Measurements from ENCODE around the gene TOLLIP. TPM values are rescaled to one million over a fixed set of nuclear protein-coding genes. Genes with fewer than 3 reads are reported as not detected.
"Not testable (repeated sequence)": the region's sequence is repeated elsewhere in the genome, so short reads cannot be mapped to it uniquely, and the experiment has no call there.

The TOLLIP gene
- total RNA-seq, 2 donors from 2014 or later = 62.8 to 63.7 TPM

DNA sequence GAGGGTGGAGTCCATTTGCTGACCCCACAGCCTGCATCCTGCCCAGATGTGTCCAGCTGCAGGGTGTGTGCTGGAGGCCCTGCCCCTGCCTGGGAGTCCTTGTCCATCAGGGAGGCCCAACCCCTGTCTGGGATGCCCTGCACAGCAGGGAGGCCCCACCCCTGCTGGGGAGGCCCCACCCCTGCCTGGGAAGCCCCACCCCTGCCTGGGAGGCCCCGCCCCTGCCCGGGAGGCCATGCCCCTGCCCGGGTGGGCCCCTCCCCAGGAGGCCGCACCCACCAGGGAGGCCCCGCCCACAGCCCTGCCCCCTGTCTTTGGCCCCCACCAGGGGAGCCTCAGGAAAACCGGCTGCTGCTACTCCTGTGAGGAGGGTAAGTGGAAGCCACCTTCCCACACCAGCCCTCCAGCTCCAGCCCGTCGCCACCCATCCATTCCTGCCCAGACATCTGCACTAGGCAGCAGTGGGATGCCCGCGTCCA lies 49.4 kb downstream of the TOLLIP start:
- DNase-seq (peak; percentile 73 to 75), ATAC-seq (peak; percentile 70)
- intact Hi-C loops (cut with DNase I, micrococcal nuclease) = no loop called here

DNA sequence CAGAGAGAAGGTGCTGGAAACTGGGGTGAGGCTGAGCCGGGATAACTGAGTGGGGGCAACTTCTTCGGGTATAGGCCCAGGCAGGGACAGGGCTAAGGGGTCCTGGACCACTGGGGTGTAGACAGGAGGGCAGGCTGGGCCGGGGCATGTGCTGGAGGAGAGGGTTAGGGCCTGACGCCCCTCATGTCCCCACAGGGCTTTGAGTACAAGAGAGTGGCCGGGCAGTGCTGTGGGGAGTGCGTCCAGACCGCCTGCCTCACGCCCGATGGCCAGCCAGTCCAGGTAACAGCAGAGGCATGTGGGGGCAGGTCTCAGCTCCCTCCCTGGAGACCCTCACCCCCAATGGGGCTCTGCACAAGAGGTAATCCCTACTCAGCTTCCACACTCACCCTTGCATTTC lies 49.9 kb downstream of the TOLLIP start:
- intact Hi-C loops (cut with DNase I, micrococcal nuclease) = no loop called here
- ATAC-seq = no peak
- DNase-seq = no peak

- DNase-seq = no peak
- no peak for ATAC-seq
- intact Hi-C loops (cut with DNase I, micrococcal nuclease) = no loop called here
Observed at GRCh38 chr11:1259076-1259461, 50.4 kb downstream of the TOLLIP start.

GRCh38 chr11:1258401-1259075 lies 50.9 kb downstream of the TOLLIP start:
- intact Hi-C loops (cut with DNase I, micrococcal nuclease) = no loop called here
- DNase-seq (no peak), ATAC-seq (no peak)

DNA sequence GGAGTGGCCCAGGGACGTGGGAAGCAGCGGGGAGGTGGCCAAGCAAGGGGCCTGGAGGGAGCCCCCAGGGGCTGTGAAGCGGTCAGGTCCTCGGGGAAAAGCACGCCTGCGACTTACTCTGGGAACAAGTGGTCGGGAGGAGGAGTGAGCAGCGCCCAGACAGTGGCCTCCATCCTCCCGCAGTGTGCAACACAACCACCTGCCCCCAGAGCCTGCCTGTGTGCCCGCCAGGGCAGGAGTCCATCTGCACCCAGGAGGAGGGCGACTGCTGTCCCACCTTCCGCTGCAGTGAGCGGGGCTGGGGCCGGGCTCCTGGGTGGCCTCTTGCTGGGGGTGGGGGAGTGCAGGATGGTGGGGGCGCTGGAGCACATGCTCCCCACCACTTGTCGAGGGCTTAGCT lies 51.5 kb downstream of the TOLLIP start:
- intact Hi-C loops (cut with DNase I, micrococcal nuclease) = no loop called here
- DNase-seq (no peak), ATAC-seq (no peak)

GRCh38 chr11:1257366-1257765 lies 52.1 kb downstream of the TOLLIP start:
- ATAC-seq = no peak
- DNase-seq = no peak
- intact Hi-C loops (cut with DNase I, micrococcal nuclease) = no loop called here

DNA sequence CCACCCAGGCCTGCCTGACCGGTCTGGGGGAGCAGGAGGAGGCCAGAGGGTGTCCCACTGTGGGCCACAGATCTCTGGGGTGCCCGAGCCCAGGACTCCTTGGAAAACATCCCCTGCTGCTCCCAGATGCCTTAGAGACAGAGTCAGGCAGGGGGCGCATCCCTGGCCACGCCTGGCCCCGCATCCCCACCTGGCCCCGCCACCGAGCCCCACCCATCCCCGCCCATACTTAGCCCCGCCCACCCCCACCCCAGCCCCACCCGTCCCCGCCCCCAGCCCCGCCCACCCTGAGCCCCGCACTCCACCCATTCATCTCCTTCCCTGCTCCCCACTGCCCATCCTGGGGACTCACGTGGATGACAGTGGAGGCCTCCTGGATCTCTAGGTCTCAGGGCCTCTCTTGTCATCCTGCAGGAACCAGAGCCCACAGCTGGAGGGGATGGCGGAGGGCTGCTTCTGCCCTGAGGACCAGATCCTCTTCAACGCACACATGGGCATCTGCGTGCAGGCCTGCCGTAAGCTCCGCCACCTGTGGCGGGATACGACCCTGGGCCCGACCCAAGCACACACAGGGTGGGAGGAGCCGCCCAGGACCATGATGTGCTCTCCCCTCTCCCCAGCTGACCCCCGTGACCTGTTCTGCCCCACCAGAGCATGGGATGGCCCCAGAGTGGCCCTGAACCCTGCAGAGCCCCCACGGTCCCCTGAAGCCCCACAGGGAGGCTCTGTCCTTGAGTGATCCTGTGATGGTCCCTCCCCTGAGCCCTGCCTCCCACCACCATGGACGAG lies 53.0 kb downstream of the TOLLIP start:
- DNase-seq = no peak

GRCh38 chr11:1255151-1255550 lies 54.3 kb downstream of the TOLLIP start:
- DNase-seq (no peak), ATAC-seq (no peak)
- intact Hi-C loops (cut with DNase I, micrococcal nuclease) = no loop called here

More for the DNA sequence above, 53.0 kb downstream of the TOLLIP start:
- ATAC-seq = no peak
- intact Hi-C loops (cut with DNase I, micrococcal nuclease) = no loop called here

GRCh38 chr11:1254733-1255132 lies 54.7 kb downstream of the TOLLIP start:
- ATAC-seq = no peak

GRCh38 chr11:1254086-1254648 lies 55.3 kb downstream of the TOLLIP start:
- intact Hi-C loops (cut with DNase I, micrococcal nuclease) = no loop called here
- ATAC-seq (no peak), DNase-seq (no peak)

More at GRCh38 chr11:1254733-1255132, 54.7 kb downstream of the TOLLIP start:
- intact Hi-C loops (cut with DNase I, micrococcal nuclease) = no loop called here
- DNase-seq = no peak

DNA sequence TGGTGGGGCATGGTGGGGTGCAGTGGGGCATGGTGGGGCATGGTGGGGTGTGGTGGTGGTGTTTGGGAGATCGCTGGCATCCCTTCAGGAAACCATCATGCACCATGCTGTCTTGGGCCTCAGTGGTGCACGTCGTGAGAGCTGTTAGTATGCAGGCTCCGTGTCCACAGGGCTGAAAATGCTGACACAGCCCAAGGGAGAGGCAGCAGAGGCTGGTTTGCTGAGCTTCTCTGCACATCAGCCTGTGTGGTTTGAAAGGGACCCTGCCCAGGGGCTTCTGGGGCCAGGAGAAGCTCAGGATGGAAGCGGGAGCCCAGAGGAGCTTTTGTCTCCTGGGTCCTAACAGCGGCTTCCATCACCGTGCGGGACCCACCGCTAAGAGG lies 56.3 kb downstream of the TOLLIP start:
- intact Hi-C loops (cut with DNase I, micrococcal nuclease) = no loop called here
- ATAC-seq = no peak
- no peak for DNase-seq

GRCh38 chr11:1252371-1253102 lies 56.9 kb downstream of the TOLLIP start:
- intact Hi-C loops (cut with DNase I, micrococcal nuclease) = no loop called here
- DNase-seq (no peak), ATAC-seq (no peak)

DNA sequence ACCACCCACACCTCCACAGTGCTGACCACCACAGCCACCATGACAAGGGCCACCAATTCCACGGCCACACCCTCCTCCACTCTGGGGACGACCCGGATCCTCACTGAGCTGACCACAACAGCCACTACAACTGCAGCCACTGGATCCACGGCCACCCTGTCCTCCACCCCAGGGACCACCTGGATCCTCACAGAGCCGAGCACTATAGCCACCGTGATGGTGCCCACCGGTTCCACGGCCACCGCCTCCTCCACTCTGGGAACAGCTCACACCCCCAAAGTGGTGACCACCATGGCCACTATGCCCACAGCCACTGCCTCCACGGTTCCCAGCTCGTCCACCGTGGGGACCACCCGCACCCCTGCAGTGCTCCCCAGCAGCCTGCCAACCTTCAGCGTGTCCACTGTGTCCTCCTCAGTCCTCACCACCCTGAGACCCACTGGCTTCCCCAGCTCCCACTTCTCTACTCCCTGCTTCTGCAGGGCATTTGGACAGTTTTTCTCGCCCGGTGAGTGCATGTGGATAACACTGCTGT lies 58.1 kb downstream of the TOLLIP start:
- DNase-seq = no peak
- intact Hi-C loops (cut with DNase I, micrococcal nuclease) = no loop called here
- no peak for ATAC-seq

DNA sequence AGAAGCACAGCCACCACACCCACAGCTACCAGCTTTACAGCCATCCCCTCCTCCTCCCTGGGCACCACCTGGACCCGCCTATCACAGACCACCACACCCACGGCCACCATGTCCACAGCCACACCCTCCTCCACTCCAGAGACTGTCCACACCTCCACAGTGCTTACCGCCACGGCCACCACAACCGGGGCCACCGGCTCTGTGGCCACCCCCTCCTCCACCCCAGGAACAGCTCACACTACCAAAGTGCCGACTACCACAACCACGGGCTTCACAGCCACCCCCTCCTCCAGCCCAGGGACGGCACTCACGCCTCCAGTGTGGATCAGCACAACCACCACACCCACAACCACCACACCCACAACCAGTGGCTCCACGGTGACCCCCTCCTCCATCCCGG lies 59.0 kb downstream of the TOLLIP start:
- ATAC-seq; intact Hi-C loops (cut with DNase I, micrococcal nuclease); DNase-seq: not testable (repeated sequence)

GRCh38 chr11:1248951-1249350 lies 60.5 kb downstream of the TOLLIP start:
- intact Hi-C loops (cut with DNase I, micrococcal nuclease); ATAC-seq: not testable (repeated sequence)

DNA sequence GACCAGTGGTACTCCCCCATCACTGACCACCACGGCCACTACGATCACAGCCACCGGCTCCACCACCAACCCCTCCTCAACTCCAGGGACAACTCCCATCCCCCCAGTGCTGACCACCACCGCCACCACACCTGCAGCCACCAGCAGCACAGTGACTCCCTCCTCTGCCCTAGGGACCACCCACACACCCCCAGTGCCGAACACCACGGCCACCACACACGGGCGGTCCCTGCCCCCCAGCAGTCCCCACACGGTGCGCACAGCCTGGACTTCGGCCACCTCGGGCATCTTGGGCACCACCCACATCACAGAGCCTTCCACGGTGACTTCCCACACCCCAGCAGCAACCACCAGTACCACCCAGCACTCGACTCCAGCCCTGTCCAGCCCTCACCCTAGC lies 62.4 kb downstream of the TOLLIP start:
- DNase-seq; ATAC-seq; intact Hi-C loops (cut with DNase I, micrococcal nuclease): not testable (repeated sequence)

More at GRCh38 chr11:1248951-1249350, 60.5 kb downstream of the TOLLIP start:
- DNase-seq = not testable (repeated sequence)

- peak; percentile 66 to 73 for DNase-seq
- intact Hi-C loops (cut with DNase I, micrococcal nuclease) = not testable (repeated sequence)
- peak; percentile 73 for ATAC-seq
Observed at GRCh38 chr11:1246301-1246700, 63.1 kb downstream of the TOLLIP start.

- intact Hi-C loops (cut with DNase I, micrococcal nuclease); DNase-seq: not testable (repeated sequence)
- ATAC-seq = peak; percentile 40
Observed at GRCh38 chr11:1245717-1246116, 63.7 kb downstream of the TOLLIP start.

DNA sequence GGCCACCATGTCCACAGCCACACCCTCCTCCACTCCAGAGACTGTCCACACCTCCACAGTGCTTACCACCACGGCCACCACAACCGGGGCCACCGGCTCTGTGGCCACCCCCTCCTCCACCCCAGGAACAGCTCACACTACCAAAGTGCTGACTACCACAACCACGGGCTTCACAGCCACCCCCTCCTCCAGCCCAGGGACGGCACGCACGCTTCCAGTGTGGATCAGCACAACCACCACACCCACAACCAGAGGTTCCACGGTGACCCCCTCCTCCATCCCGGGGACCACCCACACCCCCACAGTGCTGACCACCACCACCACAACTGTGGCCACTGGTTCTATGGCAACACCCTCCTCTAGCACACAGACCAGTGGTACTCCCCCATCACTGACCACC lies 64.9 kb downstream of the TOLLIP start:
- intact Hi-C loops (cut with DNase I, micrococcal nuclease); ATAC-seq; DNase-seq: not testable (repeated sequence)

Measured in left colon (tissue), 2 donors.